Posterior cingulate gyrus (tissue), 11 donors: ENCODE measurements around the gene ALDH3A1.
A peak's percentile ranks its signal among the peaks of the same experiment; 100 is the strongest.

ENCODE experiments used
- DNase-seq, 10 donors: peaks; one replicate each; pipeline versions ENCODE4 v3.0.0 to v3.0.0-alpha.2; 2020 to 2021; ENCODE audit warnings: mixed read lengths in 3 of 10
- intact Hi-C: fragments of 100-400 bp; cut with DNase I; formaldehyde crosslinking; loops from one replicate; pipeline ENCODE4 v1.15.1; 2023

ALDH3A1 gene

GRCh38 chr17:19708431-19709175 is 39.5 kb downstream of the ALDH3A1 start:
- intact Hi-C loops, result no loop called here
- DNase-seq, result peak in 2 of 10 donors; percentile 34 to 62

GRCh38 chr17:19707728-19708221 is 40.3 kb downstream of the ALDH3A1 start:
- intact Hi-C loops, result no loop called here
- DNase-seq, result peak in 2 of 10 donors; percentile 57 to 74

- intact Hi-C loops, result no loop called here
- DNase-seq, result peak in 2 of 10 donors; percentile 59 to 62
Observed at GRCh38 chr17:19706791-19707727, 41.0 kb downstream of the ALDH3A1 start.

- DNase-seq, result peak in 4 of 10 donors; percentile 40 to 91 (median 72)
- intact Hi-C loops, result no loop called here
Observed at GRCh38 chr17:19705771-19706770, 42.0 kb downstream of the ALDH3A1 start.

- peak in 2 of 10 donors; percentile 57 to 67 for DNase-seq
- intact Hi-C loops, result no loop called here
Observed at GRCh38 chr17:19705201-19705600, 42.9 kb downstream of the ALDH3A1 start.

- intact Hi-C loops, result no loop called here
- peak in 2 of 10 donors; percentile 52 to 85 for DNase-seq
Observed at GRCh38 chr17:19703828-19704613, 44.1 kb downstream of the ALDH3A1 start.

GRCh38 chr17:19703106-19703827 is 44.8 kb downstream of the ALDH3A1 start:
- peak in 2 of 10 donors; percentile 69 to 72 for DNase-seq
- intact Hi-C loops, result no loop called here

- DNase-seq, result no peak
- intact Hi-C loops, result no loop called here
Observed at GRCh38 chr17:19702217-19702641, 45.9 kb downstream of the ALDH3A1 start.
